ENCODE data around the gene ATP8B1. TPM values are rescaled to one million over a fixed set of nuclear protein-coding genes. Genes with fewer than 3 reads are reported as not detected.
"Not testable (repeated sequence)": the region's sequence is repeated elsewhere in the genome, so short reads cannot be mapped to it uniquely, and the experiment has no call there.

Gene ATP8B1
- total RNA-seq, 1 experiment from 2014 or later, result 62.3 TPM

- TF ChIP-seq, protein P1, sequence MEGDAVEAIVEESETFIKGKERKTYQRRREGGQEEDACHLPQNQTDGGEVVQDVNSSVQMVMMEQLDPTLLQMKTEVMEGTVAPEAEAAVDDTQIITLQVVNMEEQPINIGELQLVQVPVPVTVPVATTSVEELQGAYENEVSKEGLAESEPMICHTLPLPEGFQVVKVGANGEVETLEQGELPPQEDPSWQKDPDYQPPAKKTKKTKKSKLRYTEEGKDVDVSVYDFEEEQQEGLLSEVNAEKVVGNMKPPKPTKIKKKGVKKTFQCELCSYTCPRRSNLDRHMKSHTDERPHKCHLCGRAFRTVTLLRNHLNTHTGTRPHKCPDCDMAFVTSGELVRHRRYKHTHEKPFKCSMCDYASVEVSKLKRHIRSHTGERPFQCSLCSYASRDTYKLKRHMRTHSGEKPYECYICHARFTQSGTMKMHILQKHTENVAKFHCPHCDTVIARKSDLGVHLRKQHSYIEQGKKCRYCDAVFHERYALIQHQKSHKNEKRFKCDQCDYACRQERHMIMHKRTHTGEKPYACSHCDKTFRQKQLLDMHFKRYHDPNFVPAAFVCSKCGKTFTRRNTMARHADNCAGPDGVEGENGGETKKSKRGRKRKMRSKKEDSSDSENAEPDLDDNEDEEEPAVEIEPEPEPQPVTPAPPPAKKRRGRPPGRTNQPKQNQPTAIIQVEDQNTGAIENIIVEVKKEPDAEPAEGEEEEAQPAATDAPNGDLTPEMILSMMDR (IDR thresholded peaks at IDR 0.05; ENCODE audit: unreplicated experiment), result no peak
- intact Hi-C loops (cut with micrococcal nuclease; ENCODE audit: unreplicated experiment), result no loop called here
- Mint-ChIP-seq H3K36me3 (ENCODE audit: insufficient read depth, unreplicated experiment) (no peaks in the 10 kb centered on the region), H3K4me3 (ENCODE audit: low read depth, unreplicated experiment) (no peak overlapping the region), H3K4me1 (ENCODE audit: low read depth, unreplicated experiment) (peaks cover 7% of the 10 kb centered on the region), H3K9me3 (ENCODE audit: low read depth, unreplicated experiment) (peaks cover 4% of the 10 kb centered on the region), H3K27ac (ENCODE audit: unreplicated experiment) (no peak overlapping the region), H3K27me3 (ENCODE audit: unreplicated experiment) (no peaks in the 10 kb centered on the region)
- BruUV-seq (replicated peaks), result no TSS peak
- no peak for DNase-seq
- CTCF ChIA-PET, result interaction anchor here (0.5 kb wide), 1 partner anchor 210 kb away, joined by 3 read pairs; no protein-coding TSS in a partner anchor
Observed at GRCh38 chr18:57827646-57828045, 24.5 kb upstream of the ATP8B1 start.

DNA sequence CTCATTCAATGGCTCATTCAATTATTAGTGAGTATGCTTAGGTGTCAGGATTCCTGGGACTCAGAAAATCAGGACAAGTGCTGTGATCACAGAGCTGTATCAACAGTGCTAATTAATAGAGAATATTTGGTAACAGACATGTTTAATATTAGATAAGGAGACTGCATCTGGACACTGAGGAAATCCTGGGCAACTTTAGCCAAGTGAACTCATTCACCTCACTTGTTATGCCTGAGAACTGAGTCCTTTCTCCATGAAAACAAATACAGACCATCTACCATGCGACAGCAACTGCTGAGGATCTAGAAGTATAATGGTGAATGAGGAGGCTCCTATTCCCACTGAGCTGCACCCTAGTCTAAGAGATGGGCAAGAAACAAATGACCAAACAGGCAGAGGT lies 23.1 kb upstream of the ATP8B1 start:
- Mint-ChIP-seq H3K4me3 (ENCODE audit: low read depth, unreplicated experiment) (no peak overlapping the region), H3K36me3 (ENCODE audit: insufficient read depth, unreplicated experiment) (no peaks in the 10 kb centered on the region), H3K9me3 (ENCODE audit: low read depth, unreplicated experiment) (no peaks in the 10 kb centered on the region), H3K27me3 (ENCODE audit: unreplicated experiment) (no peaks in the 10 kb centered on the region), H3K4me1 (ENCODE audit: low read depth, unreplicated experiment) (peaks cover 8% of the 10 kb centered on the region), H3K27ac (ENCODE audit: unreplicated experiment) (no peak overlapping the region)
- intact Hi-C loops (cut with micrococcal nuclease; ENCODE audit: unreplicated experiment), result no loop called here
- TF ChIP-seq, protein P1 (IDR thresholded peaks at IDR 0.05; ENCODE audit: unreplicated experiment), result no peak
- no TSS peak for BruUV-seq (replicated peaks)
- DNase-seq, result no peak
- CTCF ChIA-PET, result interaction anchor here (0.7 kb wide), 2 partner anchors 42 to 302 kb away, joined by 5 read pairs; no protein-coding TSS in a partner anchor

DNA sequence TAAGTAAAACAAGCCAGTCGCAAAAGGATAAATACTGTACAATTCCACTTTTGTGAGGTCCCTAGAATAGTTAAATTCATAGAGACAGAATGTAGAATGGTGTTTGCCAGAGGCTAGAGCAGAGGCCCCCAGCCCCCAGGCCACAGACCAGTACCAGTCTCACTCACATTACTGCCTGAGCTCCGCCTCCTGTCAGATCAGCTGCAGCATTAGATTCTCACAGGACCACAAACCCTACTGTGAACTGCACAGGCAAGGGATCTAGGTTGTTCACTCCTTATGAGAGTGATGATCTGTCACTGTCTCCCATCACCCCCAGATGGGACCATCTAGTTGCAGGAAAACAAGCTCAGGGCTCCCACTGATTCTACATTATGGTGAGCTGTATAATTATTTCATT lies 17.5 kb upstream of the ATP8B1 start:
- H3K27me3 Mint-ChIP-seq (ENCODE audit: unreplicated experiment); BruUV-seq (replicated peaks); H3K9me3 Mint-ChIP-seq (ENCODE audit: low read depth, unreplicated experiment); DNase-seq; intact Hi-C loops (cut with micrococcal nuclease; ENCODE audit: unreplicated experiment); H3K36me3 Mint-ChIP-seq (ENCODE audit: insufficient read depth, unreplicated experiment); H3K4me3 Mint-ChIP-seq (ENCODE audit: low read depth, unreplicated experiment); H3K27ac Mint-ChIP-seq (ENCODE audit: unreplicated experiment): not testable (repeated sequence)
- peaks cover 25% of the 10 kb centered on the region for H3K4me1 Mint-ChIP-seq (ENCODE audit: low read depth, unreplicated experiment)
- CTCF ChIA-PET, result interaction anchor here (0.6 to 1.5 kb wide), 3 partner anchors 14 to 30 kb away, joined by 4 to 10 read pairs (median 4); no protein-coding TSS in a partner anchor

DNA sequence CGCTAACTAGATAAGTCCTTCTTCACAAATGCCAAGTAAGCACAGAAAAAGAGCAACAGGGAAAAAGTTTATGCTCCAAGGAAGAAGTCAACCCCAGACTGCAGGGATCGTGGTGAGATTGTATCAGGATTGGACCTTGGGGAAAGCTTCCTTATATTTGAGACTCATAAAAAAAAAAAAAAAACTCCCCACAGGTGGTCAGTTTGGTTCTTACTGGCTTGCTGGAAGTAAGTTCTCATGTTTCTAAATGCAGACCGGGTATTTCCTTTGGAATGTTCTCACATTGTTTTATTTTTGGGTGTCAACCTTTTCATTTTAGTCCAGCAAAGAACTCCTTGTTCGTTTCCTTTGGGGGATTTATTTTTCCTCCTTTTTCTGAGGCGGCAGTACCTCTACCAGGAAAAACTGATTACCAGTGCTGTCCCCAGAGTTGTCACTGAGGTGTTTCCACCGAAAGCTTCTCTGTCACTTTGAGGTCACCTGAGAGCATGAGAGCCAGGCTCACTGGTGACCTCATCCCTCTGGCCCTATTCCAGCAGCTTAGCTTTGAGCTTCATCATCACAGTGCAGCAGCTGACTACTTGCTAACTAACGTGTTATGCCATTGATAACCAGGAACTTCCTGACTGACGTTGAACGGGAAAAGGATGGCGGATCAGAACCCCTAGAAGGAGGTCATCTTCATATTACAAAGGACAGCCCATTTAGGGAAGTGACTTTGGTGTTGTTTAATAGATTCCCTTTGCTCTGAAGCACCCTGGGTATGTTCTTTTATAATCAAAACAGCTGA lies 16.8 kb upstream of the ATP8B1 start:
- H3K27me3 Mint-ChIP-seq (ENCODE audit: unreplicated experiment), result no peaks in the 10 kb centered on the region
- H3K9me3 Mint-ChIP-seq (ENCODE audit: low read depth, unreplicated experiment), result no peaks in the 10 kb centered on the region
- BruUV-seq (replicated peaks), result no TSS peak
- intact Hi-C loops (cut with micrococcal nuclease; ENCODE audit: unreplicated experiment), result no loop called here
- TF ChIP-seq, protein P1 (IDR thresholded peaks at IDR 0.05; ENCODE audit: unreplicated experiment), result no peak
- H3K27ac Mint-ChIP-seq (ENCODE audit: unreplicated experiment), result peak overlapping the region; percentile 58
- H3K4me3 Mint-ChIP-seq (ENCODE audit: low read depth, unreplicated experiment), result peak overlapping the region; percentile 33
- H3K4me1 Mint-ChIP-seq (ENCODE audit: low read depth, unreplicated experiment), result peaks cover 25% of the 10 kb centered on the region
- CTCF ChIA-PET, result interaction anchor here (0.5 to 1.5 kb wide), 5 partner anchors 13 to 61 kb away, joined by 3 to 10 read pairs (median 4); no protein-coding TSS in a partner anchor
- DNase-seq, result peak; percentile 89
- H3K36me3 Mint-ChIP-seq (ENCODE audit: insufficient read depth, unreplicated experiment), result peaks cover 5% of the 10 kb centered on the region

GRCh38 chr18:57819119-57819518 lies 16.0 kb upstream of the ATP8B1 start:
- Mint-ChIP-seq H3K4me1 (ENCODE audit: low read depth, unreplicated experiment) (peaks cover 28% of the 10 kb centered on the region), H3K9me3 (ENCODE audit: low read depth, unreplicated experiment) (no peaks in the 10 kb centered on the region), H3K27ac (ENCODE audit: unreplicated experiment) (peak overlapping the region; percentile 58), H3K27me3 (ENCODE audit: unreplicated experiment) (no peaks in the 10 kb centered on the region), H3K36me3 (ENCODE audit: insufficient read depth, unreplicated experiment) (peaks cover 5% of the 10 kb centered on the region), H3K4me3 (ENCODE audit: low read depth, unreplicated experiment) (no peak overlapping the region)
- DNase-seq, result no peak
- no TSS peak for BruUV-seq (replicated peaks)
- TF ChIP-seq, protein P1 (IDR thresholded peaks at IDR 0.05; ENCODE audit: unreplicated experiment), result no peak
- intact Hi-C loops (cut with micrococcal nuclease; ENCODE audit: unreplicated experiment), result no loop called here
- CTCF ChIA-PET, result interaction anchor here (1.3 kb wide), 1 partner anchor 18 kb away, joined by 10 read pairs; no protein-coding TSS in a partner anchor
